SU-DHL-6 (cell line): ENCODE data around the gene WDR86.

Experiments used
- CTCF ChIP-seq: fragments of 200-600 bp; sonication (generic); IDR thresholded peaks from one replicate; pipeline ENCODE4 v1.5.1; 2017; ENCODE audit warnings: antibody characterized with exemption, mild to moderate bottlenecking, low read length, moderate library complexity; ENCODE audit not compliant: insufficient read depth, poor library complexity, severe bottlenecking
- EZH2phosphoT487 ChIP-seq: fragments of 200-600 bp; sonication (generic), shearing (Covaris generic); conservative IDR thresholded peaks from 2 replicates; pipeline ENCODE4 v1.6.1; 2018; ENCODE audit warnings: mild to moderate bottlenecking, antibody characterized with exemption, low read length, moderate library complexity, mixed read lengths

GRCh38 chr7:151427705-151428377 is 18.0 kb upstream of the WDR86 start:
- TF ChIP-seq CTCF (no peak), EZH2phosphoT487 (no peak)
